SU-DHL-6 (cell line): Measurements from ENCODE around the gene MRPL49.

Experiments
- H2AFZ ChIP-seq: fragments of 200-600 bp; sonication (generic); 2 replicates; pipeline ENCODE4 v1.6.1; 2014; ENCODE audit warnings: low read depth, mild to moderate bottlenecking, moderate library complexity, mixed read lengths, antibody characterized with exemption, low read length; ENCODE audit not compliant: severe bottlenecking
- H3F3A ChIP-seq: fragments of 200-600 bp; shearing (Covaris generic); 2 replicates; pipeline ENCODE4 v1.6.0; 2016; ENCODE audit warnings: antibody characterized with exemption, mild to moderate bottlenecking; ENCODE audit not compliant: insufficient read depth
- H3K27ac ChIP-seq: fragments of 200-600 bp; sonication (generic); 2 replicates; pipeline ENCODE4 v1.5.1; 2016; ENCODE audit warnings: low read depth, mild to moderate bottlenecking, low read length, moderate library complexity, mixed read lengths
- H3K27me3 ChIP-seq: fragments of 200-600 bp; sonication (generic), shearing (Covaris generic); 2 replicates; pipeline ENCODE4 v1.6.0; 2014; ENCODE audit warnings: mild to moderate bottlenecking, low read length
- H3K36me3 ChIP-seq: fragments of 200-600 bp; sonication (generic); 2 replicates; pipeline ENCODE4 v1.6.1; 2014; ENCODE audit warnings: mild to moderate bottlenecking, low read length, mixed read lengths
- H3K4me2 ChIP-seq: fragments of 300-600, 200-600 bp; shearing (Covaris generic), sonication (generic); 2 replicates; pipeline ENCODE4 v1.6.0; 2014; ENCODE audit warnings: low read length, low read depth, mild to moderate bottlenecking; ENCODE audit not compliant: poor library complexity, severe bottlenecking
- H3K4me3 ChIP-seq: fragments of 200-600 bp; sonication (generic); 2 replicates; pipeline ENCODE4 v1.5.1; 2014; ENCODE audit warnings: antibody characterized with exemption, low read length, mild to moderate bottlenecking, mixed read lengths; ENCODE audit not compliant: insufficient read depth, poor library complexity, severe bottlenecking
- H3K79me2 ChIP-seq: fragments of 200-600 bp; sonication (generic); 2 replicates; pipeline ENCODE4 v1.6.1; 2014; ENCODE audit warnings: mild to moderate bottlenecking, low read length, moderate library complexity; ENCODE audit not compliant: insufficient read depth
- H3K9ac ChIP-seq: fragments of 200-600 bp; sonication (generic); 2 replicates; pipeline ENCODE4 v1.7.0; 2014; ENCODE audit warnings: mild to moderate bottlenecking, low read length
- H3K9me2 ChIP-seq: fragments of 200-600 bp; sonication (generic); replicated peaks from 2 replicates; pipeline ENCODE4 v1.6.1; 2014; ENCODE audit warnings: low read length; ENCODE audit not compliant: insufficient read depth
- H3K9me3 ChIP-seq: fragments of 200-600 bp; sonication (generic); 2 replicates; pipeline ENCODE4 v1.6.1; 2014; ENCODE audit warnings: low read length, mixed read lengths; ENCODE audit not compliant: insufficient read depth
- H4K20me1 ChIP-seq: fragments of 200-600 bp; sonication (generic); 2 replicates; pipeline ENCODE4 v1.6.1; 2014; ENCODE audit warnings: low read depth, mild to moderate bottlenecking, antibody characterized with exemption, low read length, moderate library complexity, mixed read lengths
- EZH2phosphoT487 ChIP-seq: fragments of 200-600 bp; sonication (generic), shearing (Covaris generic); conservative IDR thresholded peaks from 2 replicates; pipeline ENCODE4 v1.6.1; 2018; ENCODE audit warnings: mild to moderate bottlenecking, antibody characterized with exemption, low read length, moderate library complexity, mixed read lengths
- TF ChIP-seq, protein P1 (sequence below): fragments of 200-600 bp; sonication (generic); IDR thresholded peaks from one replicate; pipeline ENCODE4 v1.5.1; 2017; ENCODE audit warnings: antibody characterized with exemption, mild to moderate bottlenecking, low read length, moderate library complexity; ENCODE audit not compliant: insufficient read depth, poor library complexity, severe bottlenecking

MRPL49 gene

GRCh38 chr11:65102142-65103095, 19.7 kb upstream of the MRPL49 start:
- H3K4me2 ChIP-seq = no peak overlapping the region
- no peak overlapping the region for H3K9ac ChIP-seq
- H3K79me2 ChIP-seq = peaks cover 29% of the 10 kb centered on the region
- H3K36me3 ChIP-seq = peaks cover 6% of the 10 kb centered on the region; the same call in 1 of the 2 replicates
- no peaks in the 10 kb centered on the region for H3K9me2 ChIP-seq
- TF ChIP-seq, protein P1, sequence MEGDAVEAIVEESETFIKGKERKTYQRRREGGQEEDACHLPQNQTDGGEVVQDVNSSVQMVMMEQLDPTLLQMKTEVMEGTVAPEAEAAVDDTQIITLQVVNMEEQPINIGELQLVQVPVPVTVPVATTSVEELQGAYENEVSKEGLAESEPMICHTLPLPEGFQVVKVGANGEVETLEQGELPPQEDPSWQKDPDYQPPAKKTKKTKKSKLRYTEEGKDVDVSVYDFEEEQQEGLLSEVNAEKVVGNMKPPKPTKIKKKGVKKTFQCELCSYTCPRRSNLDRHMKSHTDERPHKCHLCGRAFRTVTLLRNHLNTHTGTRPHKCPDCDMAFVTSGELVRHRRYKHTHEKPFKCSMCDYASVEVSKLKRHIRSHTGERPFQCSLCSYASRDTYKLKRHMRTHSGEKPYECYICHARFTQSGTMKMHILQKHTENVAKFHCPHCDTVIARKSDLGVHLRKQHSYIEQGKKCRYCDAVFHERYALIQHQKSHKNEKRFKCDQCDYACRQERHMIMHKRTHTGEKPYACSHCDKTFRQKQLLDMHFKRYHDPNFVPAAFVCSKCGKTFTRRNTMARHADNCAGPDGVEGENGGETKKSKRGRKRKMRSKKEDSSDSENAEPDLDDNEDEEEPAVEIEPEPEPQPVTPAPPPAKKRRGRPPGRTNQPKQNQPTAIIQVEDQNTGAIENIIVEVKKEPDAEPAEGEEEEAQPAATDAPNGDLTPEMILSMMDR = no peak
- TF ChIP-seq EZH2phosphoT487 = no peak
- H3K27ac ChIP-seq = no peak overlapping the region
- H3K4me3 ChIP-seq = no peak overlapping the region
- H3K27me3 ChIP-seq = no peaks in the 10 kb centered on the region
- H3K9me3 ChIP-seq = no peaks in the 10 kb centered on the region
- H2AFZ ChIP-seq = no peak overlapping the region
- H4K20me1 ChIP-seq = no peaks in the 10 kb centered on the region
- H3F3A ChIP-seq = no peaks in the 10 kb centered on the region

DNA sequence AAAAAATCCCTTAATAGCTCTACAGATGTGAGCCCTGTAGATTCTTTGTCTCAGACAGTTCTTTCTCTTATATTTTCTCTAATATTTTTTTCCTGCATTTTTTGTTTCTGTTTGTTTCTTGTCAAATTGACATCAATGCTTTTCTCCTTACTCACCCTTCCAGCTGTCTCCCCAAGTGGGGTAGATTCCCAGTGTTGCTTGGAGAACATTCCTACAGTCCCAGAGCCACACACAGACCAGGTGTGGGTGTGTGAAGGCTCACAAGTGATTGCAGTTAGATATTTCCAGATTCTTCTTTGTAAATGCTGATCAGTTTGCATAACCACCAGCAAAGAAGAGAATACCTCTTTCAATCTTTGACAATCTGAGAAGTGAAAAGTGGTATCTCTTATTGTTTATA, 18.6 kb upstream of the MRPL49 start:
- no peak overlapping the region for H3K4me3 ChIP-seq
- H2AFZ ChIP-seq = no peak overlapping the region
- no peaks in the 10 kb centered on the region for H4K20me1 ChIP-seq
- peaks cover 2% of the 10 kb centered on the region; the same call in 1 of the 2 replicates for H3K36me3 ChIP-seq
- no peaks in the 10 kb centered on the region for H3F3A ChIP-seq
- H3K9me2 ChIP-seq = no peaks in the 10 kb centered on the region
- no peaks in the 10 kb centered on the region for H3K9me3 ChIP-seq
- no peaks in the 10 kb centered on the region for H3K27me3 ChIP-seq
- TF ChIP-seq EZH2phosphoT487 = no peak
- TF ChIP-seq, protein P1 = no peak
- H3K4me2 ChIP-seq = no peak overlapping the region
- H3K79me2 ChIP-seq = peaks cover 19% of the 10 kb centered on the region
- H3K9ac ChIP-seq = no peak overlapping the region
- H3K27ac ChIP-seq = no peak overlapping the region

- H3K79me2 ChIP-seq = peaks cover 9% of the 10 kb centered on the region; the same call in 1 of the 2 replicates
- H3F3A ChIP-seq = no peaks in the 10 kb centered on the region
- H3K9ac ChIP-seq = no peak overlapping the region
- no peak for TF ChIP-seq EZH2phosphoT487
- TF ChIP-seq, protein P1 = no peak
- no peaks in the 10 kb centered on the region for H3K9me2 ChIP-seq
- no peaks in the 10 kb centered on the region for H3K27me3 ChIP-seq
- no peak overlapping the region for H3K27ac ChIP-seq
- H2AFZ ChIP-seq = no peak overlapping the region
- H3K9me3 ChIP-seq = no peaks in the 10 kb centered on the region
- no peak overlapping the region for H3K4me3 ChIP-seq
- no peaks in the 10 kb centered on the region for H3K36me3 ChIP-seq
- H3K4me2 ChIP-seq = no peak overlapping the region
- H4K20me1 ChIP-seq = no peaks in the 10 kb centered on the region
These were observed 17.5 kb upstream of the MRPL49 start for GRCh38 chr11:65104628-65105027.
